Dedifferentiated amniotic fluid mesenchymal stem cell (primary cell): ENCODE measurements around the gene WDR18.

Source experiments
- DNase-seq: peaks from one replicate; pipeline ENCODE4 v3.0.0-alpha.2; 2016; ENCODE audit errors: extremely low spot score

WDR18 gene

DNA sequence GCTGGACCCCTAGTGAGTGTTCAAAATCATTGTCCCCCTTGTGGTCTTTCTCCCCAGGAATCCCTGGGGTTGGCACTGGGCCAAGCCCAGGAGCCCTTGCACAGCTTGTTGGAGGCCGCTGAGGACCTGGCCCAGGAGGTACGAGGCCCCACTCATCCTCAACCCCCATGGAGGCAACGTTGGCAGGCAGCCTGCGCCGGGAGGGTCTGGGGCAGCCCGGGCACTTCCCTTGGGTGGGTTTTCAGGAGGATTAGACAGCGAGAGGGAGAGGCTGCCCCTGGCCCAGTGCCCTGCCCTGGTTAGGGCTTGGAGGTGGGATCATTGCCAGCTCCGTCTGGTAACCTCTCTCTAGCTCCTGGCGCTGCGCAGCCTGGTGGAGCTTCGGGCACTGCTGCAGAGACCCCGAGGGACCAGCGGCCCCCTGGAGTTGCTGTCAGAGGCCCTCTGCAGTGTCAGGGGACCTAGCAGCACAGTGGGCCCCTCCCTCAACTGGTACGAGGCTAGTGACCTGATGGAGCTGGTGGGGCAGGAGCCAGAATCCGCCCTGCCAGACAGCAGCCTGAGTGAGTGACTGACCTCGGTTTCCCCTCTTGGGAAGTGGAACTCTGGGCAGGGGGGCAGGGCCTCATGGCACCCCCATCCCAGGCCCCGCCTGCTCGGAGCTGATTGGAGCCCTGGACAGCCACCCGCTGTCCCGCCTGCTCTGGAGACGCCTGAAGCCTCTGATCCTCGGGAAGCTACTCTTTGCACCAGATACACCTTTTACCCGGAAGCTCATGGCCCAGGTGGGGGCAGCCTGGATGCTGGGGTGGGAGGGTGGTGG, 58.8 kb downstream of the WDR18 start:
- DNase-seq: no peak
